A549 treated with Hydrocortisone at 1 μM for 4 hours (cell line): ENCODE measurements around the gene ZPR1. TPM values are rescaled to one million over a fixed set of nuclear protein-coding genes. Genes with fewer than 3 reads are reported as not detected.

ENCODE experiments used
- total RNA-seq: library from RNA; stranded (reverse); fragments of 200-300 nt; extraction: Qiagen RNA extraction; gene quantifications from 5 replicates; pipeline ENCODE4 v1.2.3, GENCODE V29; 2022

Gene ZPR1
- 52.5 to 63.6 TPM (median 62.7 TPM) in 5 replicates for total RNA-seq

DNA sequence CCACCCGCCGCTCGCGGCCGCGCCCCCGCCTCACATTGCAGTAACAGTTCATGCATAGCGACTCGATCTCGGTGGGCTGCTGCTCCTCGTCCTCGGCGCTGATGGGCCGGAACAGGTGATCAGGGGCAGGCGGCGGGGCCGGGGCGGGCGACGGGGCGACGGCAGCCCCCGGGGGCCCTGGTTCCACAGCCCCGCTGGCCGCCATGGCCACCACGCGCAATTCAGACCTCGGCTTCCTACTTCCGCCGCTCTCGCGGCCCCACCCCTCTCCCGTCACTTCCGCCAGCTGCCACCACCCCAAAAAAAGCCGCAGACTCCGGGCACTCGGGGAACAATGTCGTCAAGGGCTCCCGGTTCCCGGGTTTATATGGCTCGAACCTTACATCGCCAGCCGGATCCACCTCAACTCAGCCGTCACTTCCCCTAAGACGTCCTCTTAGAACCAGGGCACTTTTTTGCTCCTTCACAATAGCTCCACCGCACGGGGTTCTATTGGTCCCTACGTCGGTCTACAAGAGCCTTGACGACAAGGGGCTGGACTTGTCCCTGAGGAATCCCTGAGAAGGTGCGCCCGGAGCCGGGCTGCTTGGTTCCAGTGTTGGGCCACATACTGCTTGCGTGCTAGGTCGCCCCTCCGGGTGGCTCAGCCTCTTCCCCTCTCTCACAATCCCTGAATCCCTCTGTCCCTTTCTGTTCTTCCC, at the start of gene ZPR1:
ZPR1 (minus strand) TSS at position 238 of the 701 bp plus-strand sequence; CDS start at position 205, 33 bp downstream.

DNA sequence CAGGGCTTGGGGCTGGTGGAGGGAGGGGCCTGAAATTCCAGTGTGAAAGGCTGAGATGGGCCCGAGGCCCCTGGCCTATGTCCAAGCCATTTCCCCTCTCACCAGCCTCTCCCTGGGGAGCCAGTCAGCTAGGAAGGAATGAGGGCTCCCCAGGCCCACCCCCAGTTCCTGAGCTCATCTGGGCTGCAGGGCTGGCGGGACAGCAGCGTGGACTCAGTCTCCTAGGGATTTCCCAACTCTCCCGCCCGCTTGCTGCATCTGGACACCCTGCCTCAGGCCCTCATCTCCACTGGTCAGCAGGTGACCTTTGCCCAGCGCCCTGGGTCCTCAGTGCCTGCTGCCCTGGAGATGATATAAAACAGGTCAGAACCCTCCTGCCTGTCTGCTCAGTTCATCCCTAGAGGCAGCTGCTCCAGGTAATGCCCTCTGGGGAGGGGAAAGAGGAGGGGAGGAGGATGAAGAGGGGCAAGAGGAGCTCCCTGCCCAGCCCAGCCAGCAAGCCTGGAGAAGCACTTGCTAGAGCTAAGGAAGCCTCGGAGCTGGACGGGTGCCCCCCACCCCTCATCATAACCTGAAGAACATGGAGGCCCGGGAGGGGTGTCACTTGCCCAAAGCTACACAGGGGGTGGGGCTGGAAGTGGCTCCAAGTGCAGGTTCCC, 41.8 kb upstream of the ZPR1 start, which contains the start of gene APOC3:
APOC3 (plus strand) TSS at position 383 of the 659 bp plus-strand sequence. CDS start 676 bp downstream, outside the sequence.

GRCh38 chr11:116823031-116823843, 35.4 kb upstream of the ZPR1 start, which contains the start of gene APOA4:
TSS of gene APOA4 (minus strand) at chr11:116823304. CDS start at chr11:116823191, 113 bp downstream.

GRCh38 chr11:116791813-116792143, 4.0 kb upstream of the ZPR1 start, which contains the start of gene APOA5:
TSS of gene APOA5 (minus strand) at chr11:116791879. CDS start at chr11:116791860, 19 bp downstream.

GRCh38 chr11:116772443-116773202, 15.2 kb downstream of the ZPR1 start, which contains the start of gene BUD13:
TSS of gene BUD13 (minus strand) at chr11:116772987. CDS start at chr11:116772964, 23 bp downstream.

Other genes starting within 250 kb of the ZPR1 start
- 10.1 to 13.2 TPM (median 11.6 TPM) in 5 replicates for gene BUD13, start 15.0 kb downstream of the ZPR1 start, total RNA-seq
- not detected in 5 replicates for gene APOA5, start 3.9 kb upstream of the ZPR1 start, total RNA-seq
- gene APOA4, start 35.3 kb upstream of the ZPR1 start, total RNA-seq = not detected in 5 replicates
- not detected in 5 replicates for gene APOC3, start 41.9 kb upstream of the ZPR1 start, total RNA-seq
- gene APOA1, start 49.6 kb upstream of the ZPR1 start, total RNA-seq = 0.09 to 0.67 TPM (median 0.36 TPM) in 5 replicates